AG09309 (cell line): ENCODE measurements around the gene ABCC9.

Experiments used
- DNase-seq: peaks from one replicate; pipeline ENCODE4 v3.0.0-alpha.2; 2010; ENCODE audit warnings: low read depth
- H3K4me3 ChIP-seq: 2 replicates; pipeline ENCODE4 v1.5.1; 2011; ENCODE audit warnings: mild to moderate bottlenecking, low read depth, low read length, moderate library complexity; ENCODE audit not compliant: control insufficient read depth
- TF ChIP-seq, protein P1 (sequence below): IDR thresholded peaks from 2 replicates; pipeline ENCODE4 v1.5.1; 2011; ENCODE audit warnings: mild to moderate bottlenecking, low read depth, low read length, inconsistent platforms; ENCODE audit not compliant: insufficient read depth, control insufficient read depth; ENCODE audit errors: missing control alignments

ABCC9 gene

DNA sequence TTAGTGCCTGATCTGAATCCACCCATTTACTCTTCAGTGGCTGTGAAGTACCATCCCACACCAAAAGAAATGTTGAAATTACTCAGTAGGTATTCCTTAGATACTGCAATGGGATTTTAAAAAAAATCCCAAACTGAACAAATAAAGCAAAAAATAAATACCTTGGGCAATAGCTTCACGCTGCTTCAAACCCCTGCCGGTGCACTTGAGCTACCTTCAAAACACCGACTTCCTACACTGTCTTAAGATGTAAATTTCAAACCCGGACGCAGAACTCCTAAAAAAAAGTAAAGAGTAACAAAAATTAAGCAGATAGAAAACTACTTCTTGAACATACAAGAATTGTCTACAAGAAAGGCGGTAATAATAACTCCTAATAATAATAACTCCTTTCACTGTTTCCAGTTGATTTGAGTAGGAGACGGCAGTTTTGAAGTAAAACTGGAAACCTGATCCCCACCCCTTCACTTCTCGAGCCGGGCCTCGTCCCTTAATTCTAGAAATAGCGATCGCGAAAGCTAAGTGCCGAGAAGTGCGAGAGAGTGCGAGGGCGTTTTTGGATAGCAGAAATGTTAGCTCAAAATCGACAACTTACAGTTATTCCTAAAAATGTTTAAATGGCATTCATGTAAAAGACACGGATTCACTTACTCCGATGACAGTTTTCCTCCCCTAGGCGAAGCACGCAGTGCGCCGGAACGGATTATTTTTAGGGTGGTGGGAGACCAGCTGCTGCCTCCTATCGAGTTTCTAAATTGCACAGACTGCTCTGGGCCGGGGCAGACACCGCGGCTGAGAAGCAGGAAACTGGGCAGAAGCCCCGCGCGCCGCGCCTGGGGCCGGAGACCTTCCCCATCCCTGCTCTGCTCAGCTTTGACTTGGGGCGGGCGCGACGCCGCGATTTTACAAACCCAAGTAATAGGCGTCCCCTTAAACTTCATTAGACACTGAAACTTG lies at the start of gene ABCC9:
Gene ABCC9, minus strand, starts transcription at position 878 of the 957 bp plus-strand sequence. CDS start 4,752 bp downstream, outside the sequence.
- TF ChIP-seq, protein P1, sequence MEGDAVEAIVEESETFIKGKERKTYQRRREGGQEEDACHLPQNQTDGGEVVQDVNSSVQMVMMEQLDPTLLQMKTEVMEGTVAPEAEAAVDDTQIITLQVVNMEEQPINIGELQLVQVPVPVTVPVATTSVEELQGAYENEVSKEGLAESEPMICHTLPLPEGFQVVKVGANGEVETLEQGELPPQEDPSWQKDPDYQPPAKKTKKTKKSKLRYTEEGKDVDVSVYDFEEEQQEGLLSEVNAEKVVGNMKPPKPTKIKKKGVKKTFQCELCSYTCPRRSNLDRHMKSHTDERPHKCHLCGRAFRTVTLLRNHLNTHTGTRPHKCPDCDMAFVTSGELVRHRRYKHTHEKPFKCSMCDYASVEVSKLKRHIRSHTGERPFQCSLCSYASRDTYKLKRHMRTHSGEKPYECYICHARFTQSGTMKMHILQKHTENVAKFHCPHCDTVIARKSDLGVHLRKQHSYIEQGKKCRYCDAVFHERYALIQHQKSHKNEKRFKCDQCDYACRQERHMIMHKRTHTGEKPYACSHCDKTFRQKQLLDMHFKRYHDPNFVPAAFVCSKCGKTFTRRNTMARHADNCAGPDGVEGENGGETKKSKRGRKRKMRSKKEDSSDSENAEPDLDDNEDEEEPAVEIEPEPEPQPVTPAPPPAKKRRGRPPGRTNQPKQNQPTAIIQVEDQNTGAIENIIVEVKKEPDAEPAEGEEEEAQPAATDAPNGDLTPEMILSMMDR, result no peak
- DNase-seq, result no peak
- H3K4me3 ChIP-seq, result peak within 1 kb of the TSS; percentile 69

DNA sequence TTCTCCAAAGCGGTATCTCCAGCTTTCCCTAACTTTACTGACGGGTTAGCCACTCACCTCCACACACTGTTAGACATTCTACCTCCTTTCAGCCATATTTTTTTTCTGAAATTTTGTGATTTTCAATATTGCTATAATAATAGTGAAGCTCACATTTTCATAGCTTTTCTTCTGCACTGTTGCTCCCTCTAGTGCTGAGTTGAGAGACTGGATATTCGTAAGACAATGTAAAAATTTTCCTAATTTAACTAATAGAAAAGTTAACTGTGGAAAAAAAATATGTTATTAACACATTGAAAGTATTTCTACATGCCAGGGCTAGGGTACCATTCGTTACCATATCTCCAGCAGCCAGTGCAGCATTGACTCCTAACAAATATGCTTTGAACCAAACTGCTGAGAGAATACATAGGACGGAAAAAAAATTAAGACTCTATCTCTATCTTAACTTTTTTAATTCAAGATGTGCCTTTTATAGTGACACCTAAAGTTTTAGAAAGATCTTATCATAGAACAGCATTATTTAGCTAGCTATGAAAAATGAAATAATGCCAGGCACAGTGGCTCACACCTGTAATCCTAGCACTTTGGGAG lies 48.7 kb upstream of the ABCC9 start:
- TF ChIP-seq, protein P1, result peak; percentile 62
- DNase-seq, result peak; percentile 16
- no peak overlapping the region for H3K4me3 ChIP-seq

DNA sequence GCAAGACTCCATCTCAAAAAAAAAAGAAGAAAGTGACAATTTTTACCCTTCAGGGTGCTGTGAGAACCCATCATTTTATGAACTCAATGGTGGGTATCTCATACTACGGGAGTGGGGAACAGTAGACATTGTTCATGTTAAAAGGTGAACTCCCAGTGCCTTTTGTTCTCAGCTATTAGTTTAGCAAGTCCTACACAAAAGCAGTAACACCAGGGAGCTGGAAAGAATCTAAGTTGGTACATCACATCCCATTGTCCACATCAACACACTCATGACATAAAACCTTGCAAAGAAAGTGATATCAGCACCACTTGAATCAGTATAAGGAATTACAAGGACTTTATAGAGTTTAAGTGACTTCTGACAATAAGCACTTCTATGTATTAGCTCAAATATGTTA lies 47.4 kb upstream of the ABCC9 start:
- DNase-seq, result no peak
- no peak overlapping the region for H3K4me3 ChIP-seq
- TF ChIP-seq, protein P1, result no peak

DNA sequence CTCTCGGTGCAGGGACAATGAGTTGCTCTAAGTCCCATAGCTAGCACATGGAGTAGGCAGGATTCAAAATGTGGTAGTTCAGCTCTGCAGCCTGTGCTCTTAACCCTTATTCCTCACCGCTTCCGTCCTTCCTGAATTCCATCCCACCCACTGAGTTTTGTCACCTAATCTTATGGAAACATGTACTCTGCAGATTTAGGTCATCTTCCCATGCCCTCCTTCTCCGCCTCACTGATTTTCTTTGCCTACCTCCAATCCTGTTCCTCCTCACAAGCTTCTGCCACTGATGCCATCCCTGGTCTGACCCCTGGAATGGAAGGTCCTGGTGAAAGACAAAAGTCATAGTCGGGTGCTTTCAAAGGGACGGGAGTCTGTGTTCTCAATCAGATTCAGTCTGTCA lies 46.5 kb upstream of the ABCC9 start:
- TF ChIP-seq, protein P1, result no peak
- no peak for DNase-seq
- no peak overlapping the region for H3K4me3 ChIP-seq

DNA sequence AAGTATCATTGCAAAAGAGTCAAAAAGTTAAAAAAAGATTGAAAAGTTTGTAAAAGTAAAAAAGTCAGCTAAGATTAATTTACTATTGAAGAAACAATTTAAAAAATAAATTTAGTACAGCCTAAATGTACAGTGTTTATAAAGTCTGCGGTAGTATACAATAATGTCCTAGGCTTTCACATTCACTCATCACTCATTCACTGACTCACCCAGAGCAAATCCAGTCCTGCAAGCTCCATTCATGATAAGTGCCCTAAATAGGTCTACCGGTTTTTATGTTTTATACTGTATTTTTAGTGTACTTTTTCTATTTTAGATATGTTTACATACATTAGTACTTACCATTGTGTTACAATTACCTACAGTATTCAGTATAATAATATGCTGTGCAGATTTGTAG lies 43.9 kb upstream of the ABCC9 start:
- no peak overlapping the region for H3K4me3 ChIP-seq
- TF ChIP-seq, protein P1, result no peak
- DNase-seq, result no peak

DNA sequence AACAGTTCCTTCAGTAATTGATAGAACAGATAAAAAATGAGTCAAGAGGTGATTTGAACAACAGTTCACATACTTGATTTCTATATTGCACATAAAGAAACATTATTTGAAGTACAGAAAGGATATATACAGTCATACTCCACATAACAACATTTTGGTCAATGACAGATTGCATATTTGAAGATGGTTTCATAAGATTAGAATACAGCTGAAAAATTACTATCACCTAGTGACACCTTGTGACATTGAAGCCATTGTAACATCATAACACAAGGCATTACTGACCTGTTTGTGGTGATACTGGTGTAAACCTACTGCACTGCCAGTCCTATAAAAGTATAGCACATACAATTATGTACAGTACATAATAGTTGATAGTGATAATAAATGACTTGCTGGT lies 43.1 kb upstream of the ABCC9 start:
- no peak overlapping the region for H3K4me3 ChIP-seq
- no peak for DNase-seq
- TF ChIP-seq, protein P1, result no peak
